ENCODE data around the gene CLMN.
A peak's percentile ranks its signal among the peaks of the same experiment; 100 is the strongest.

Gene CLMN, protein sequence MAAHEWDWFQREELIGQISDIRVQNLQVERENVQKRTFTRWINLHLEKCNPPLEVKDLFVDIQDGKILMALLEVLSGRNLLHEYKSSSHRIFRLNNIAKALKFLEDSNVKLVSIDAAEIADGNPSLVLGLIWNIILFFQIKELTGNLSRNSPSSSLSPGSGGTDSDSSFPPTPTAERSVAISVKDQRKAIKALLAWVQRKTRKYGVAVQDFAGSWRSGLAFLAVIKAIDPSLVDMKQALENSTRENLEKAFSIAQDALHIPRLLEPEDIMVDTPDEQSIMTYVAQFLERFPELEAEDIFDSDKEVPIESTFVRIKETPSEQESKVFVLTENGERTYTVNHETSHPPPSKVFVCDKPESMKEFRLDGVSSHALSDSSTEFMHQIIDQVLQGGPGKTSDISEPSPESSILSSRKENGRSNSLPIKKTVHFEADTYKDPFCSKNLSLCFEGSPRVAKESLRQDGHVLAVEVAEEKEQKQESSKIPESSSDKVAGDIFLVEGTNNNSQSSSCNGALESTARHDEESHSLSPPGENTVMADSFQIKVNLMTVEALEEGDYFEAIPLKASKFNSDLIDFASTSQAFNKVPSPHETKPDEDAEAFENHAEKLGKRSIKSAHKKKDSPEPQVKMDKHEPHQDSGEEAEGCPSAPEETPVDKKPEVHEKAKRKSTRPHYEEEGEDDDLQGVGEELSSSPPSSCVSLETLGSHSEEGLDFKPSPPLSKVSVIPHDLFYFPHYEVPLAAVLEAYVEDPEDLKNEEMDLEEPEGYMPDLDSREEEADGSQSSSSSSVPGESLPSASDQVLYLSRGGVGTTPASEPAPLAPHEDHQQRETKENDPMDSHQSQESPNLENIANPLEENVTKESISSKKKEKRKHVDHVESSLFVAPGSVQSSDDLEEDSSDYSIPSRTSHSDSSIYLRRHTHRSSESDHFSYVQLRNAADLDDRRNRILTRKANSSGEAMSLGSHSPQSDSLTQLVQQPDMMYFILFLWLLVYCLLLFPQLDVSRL

GRCh38 chr14:95319312-95320077 is at the start of gene CLMN:
Gene CLMN (minus strand): TSS chr14:95319908. CDS start chr14:95319792, 116 bp downstream.
- peak; percentile 8 to 25 for DNase-seq (ENCODE audit: low read depth in 2 of 2)

- no peak for DNase-seq (ENCODE audit: low read depth in 2 of 2)
Measured at GRCh38 chr14:95365401-95365800, 45.7 kb upstream of the CLMN start.

- DNase-seq (ENCODE audit: low read depth in 2 of 2), result no peak
Measured at GRCh38 chr14:95364481-95365209, 44.9 kb upstream of the CLMN start.

- no peak for DNase-seq (ENCODE audit: low read depth in 2 of 2)
Measured at GRCh38 chr14:95363468-95363954, 43.8 kb upstream of the CLMN start.

DNA sequence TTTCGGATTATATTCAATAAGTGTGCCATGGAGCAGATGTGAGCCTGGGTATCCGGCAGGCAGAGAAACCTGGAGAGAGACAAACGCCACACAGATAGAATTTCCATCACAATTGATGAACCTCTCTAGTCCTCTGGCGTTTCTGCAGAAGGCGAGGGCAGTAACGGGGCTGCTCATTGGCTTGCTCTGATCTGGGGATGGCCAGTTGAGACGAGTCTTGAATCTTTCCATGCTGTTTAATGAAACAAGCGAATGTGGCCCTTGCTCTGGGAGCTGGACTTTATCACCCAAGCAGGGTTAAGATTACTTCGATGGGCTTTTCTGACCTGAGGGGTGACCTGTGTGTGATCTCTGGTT is 42.4 kb upstream of the CLMN start:
- DNase-seq (ENCODE audit: low read depth in 2 of 2), result no peak

DNA sequence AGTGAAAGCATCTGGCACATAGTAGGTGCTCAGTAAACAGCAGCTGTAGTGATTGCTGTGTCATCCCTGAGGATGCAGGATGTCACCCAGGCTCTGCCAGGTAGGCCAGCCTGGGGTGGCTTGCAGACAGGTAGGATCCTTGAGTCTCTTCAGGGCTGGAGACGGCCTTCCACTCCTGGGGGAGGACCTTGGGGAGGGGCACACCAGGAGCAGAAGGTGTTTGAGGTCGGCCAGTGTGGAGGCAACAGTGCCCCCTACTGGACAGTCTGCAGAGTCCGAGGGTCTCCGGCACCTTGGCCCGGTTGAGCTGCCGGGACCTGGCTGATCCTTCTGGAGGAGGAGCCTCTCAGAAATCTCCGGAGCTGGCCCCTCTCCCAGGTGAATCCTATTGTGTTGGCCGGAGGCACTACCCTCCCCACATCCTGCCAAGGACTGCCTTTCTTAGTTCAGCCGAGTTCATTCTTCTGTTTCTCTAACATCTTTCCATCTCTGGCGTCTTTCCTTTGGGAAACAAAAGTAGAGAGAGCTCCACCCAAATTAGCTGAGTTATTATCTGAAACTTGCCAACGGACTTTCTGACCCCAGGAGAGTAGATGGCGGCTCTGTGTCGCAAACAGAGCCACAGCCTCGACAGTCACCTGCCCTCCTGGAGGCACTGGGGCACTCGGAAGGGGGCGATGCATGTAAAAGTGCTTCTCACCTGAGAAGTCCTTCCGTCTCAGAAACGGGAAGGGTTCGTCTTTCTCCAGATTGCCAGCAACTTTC is 41.8 kb upstream of the CLMN start:
- DNase-seq (ENCODE audit: low read depth in 2 of 2), result no peak

- DNase-seq (ENCODE audit: low read depth in 2 of 2), result no peak
Measured at GRCh38 chr14:95360828-95361227, 41.1 kb upstream of the CLMN start.

GRCh38 chr14:95359994-95360826 is 40.5 kb upstream of the CLMN start:
- no peak for DNase-seq (ENCODE audit: low read depth in 2 of 2)

DNA sequence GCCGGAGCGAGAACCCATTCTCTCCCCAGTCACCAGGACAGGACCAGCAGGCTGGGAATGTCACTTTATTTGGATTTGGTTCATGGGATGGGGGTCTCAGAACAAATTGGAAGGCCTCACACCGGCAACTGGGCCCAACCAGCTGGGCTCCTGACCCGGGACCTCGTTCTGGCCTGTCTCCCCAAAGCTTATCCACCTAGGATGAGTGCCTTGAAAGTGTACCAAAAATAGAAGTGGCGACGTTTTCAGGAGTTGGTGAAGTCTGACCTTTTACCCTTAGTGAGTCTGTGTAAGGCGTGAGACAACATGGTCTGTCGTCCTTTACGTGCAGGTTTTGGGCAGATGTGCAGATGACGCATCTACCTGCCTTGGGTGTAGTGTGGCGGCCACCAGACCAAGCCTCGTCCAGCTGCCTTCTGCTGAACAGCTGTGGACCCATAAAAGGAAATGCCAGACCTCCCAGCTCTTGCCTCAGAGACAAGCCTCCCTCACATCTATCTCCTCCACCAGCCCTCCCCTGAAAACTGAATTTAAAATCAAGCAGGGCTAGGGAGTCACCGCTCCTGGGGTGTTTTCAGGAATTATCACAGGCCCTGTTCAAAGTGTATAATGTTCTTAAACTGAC is 36.6 kb upstream of the CLMN start:
- DNase-seq (ENCODE audit: low read depth in 2 of 2), result no peak

- no peak for DNase-seq (ENCODE audit: low read depth in 2 of 2)
Measured at GRCh38 chr14:95355422-95355821, 35.7 kb upstream of the CLMN start.

GRCh38 chr14:95354834-95355233 is 35.1 kb upstream of the CLMN start:
- no peak for DNase-seq (ENCODE audit: low read depth in 2 of 2)

DNA sequence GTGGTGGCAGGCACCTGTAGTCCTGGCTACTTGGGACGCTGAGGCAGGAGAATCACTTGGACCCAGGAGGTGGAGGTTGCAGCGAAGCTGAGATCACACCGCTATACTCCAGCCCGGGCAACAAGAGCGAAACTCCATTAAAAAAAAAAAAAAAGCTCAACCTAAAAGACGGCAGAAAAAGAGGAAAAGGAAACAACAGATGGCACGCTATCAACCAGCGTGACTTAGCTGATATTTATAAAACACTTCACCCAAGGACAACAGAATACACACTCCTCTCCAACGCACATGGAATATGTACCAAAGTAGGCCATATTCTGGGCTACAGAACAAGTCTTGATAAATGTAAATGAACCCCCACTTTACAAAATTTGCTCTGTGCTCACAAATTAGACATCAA is 34.0 kb upstream of the CLMN start:
- no peak for DNase-seq (ENCODE audit: low read depth in 2 of 2)

DNA sequence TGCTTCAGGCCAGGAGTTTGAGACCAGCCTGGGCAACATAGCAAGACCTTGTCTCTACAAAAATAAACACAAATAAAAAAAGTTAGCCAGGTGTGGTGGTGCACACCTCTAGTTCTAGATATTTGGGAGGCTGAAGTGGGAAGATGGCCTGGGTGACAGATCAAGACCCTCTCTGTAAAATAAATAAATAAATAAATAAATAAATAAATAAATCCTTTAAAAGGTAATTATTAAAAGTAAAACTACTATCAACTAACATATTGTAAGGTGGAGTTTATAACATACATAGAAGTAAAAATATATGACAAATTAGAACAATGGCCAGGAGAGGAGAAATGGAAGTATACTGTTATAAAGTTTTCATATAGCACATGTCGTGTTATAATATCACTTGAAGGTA is 33.3 kb upstream of the CLMN start:
- DNase-seq (ENCODE audit: low read depth in 2 of 2), result no peak

GRCh38 chr14:95352481-95352880 is 32.8 kb upstream of the CLMN start:
- no peak for DNase-seq (ENCODE audit: low read depth in 2 of 2)

- no peak for DNase-seq (ENCODE audit: low read depth in 2 of 2)
Measured at GRCh38 chr14:95349241-95349640, 29.5 kb upstream of the CLMN start.

- DNase-seq (ENCODE audit: low read depth in 2 of 2), result no peak
Measured at GRCh38 chr14:95348395-95349080, 28.8 kb upstream of the CLMN start.

DNA sequence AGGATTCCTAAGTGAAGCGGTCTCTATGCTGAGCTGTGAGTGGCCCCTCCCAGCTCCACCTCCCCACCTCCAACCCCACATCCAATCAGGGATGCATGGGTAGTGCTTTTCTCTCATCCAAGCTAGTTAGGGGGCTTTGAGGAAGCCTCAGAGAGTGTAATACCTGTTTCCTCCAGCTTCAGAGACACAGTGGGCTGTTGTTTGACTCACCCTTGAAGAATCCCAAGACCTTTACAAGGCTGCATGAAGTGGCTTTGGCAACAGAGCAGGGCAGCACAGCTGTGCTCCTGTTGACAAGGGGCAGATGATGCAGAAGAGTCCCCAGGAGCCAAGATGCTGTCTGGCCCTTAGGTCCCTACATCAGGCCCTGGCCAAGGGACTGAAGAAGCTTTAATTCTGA is 27.1 kb upstream of the CLMN start:
- no peak for DNase-seq (ENCODE audit: low read depth in 2 of 2)

DNA sequence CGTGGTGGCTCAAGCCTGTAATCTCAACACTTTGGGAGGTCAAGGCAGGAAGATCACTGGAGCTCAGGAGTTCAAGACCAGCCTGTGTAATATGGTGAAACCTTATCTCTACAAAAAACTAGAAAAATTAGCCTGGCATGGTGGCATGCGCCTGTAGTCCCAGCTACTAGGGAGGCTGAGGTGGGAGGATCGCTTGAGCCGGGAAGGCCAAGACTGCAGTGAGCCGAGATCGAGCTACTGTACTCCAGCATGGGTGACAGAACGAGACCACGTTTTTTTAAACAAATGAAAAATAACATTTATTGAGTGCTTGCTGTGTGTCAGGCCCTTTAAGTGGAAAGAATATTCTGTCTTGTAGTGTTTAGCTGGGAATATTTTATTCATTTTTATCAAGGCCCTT is 26.6 kb upstream of the CLMN start:
- no peak for DNase-seq (ENCODE audit: low read depth in 2 of 2)
